HepG2 (cell line): ENCODE data around the gene CIAO2B. TPM values are rescaled to one million over a fixed set of nuclear protein-coding genes. Genes with fewer than 3 reads are reported as not detected.
A peak's percentile ranks its signal among the peaks of the same experiment; 100 is the strongest.

Source experiments
- ATAC-seq: fragments of 200-7000 bp; cut with Tn5 transposase; 3 replicates; pipeline ENCODE4 v1.9.1; 2020; ENCODE audit warnings: mild to moderate bottlenecking, moderate library complexity
- BruUV-seq: library from RNA; stranded (reverse); fragments of 400-500 nt; replicated peaks from 2 replicates; lab custom pipeline; 2021; lab: Mats Ljungman, UMichigan
- CTCF ChIA-PET: fragments of 300-600 bp; formaldehyde crosslinking; extraction: SDS; loops from one replicate; lab custom pipeline; 2021; ENCODE audit warnings: low total read pairs, inconsistent platforms, low intra/inter-chr PET ratio; lab: Yijun Ruan, JAX
- POLR2A ChIA-PET: fragments of 350-600 bp; sonication (Branson Sonifier 250); formaldehyde crosslinking; loops from one replicate; lab custom pipeline; 2020; ENCODE audit warnings: antibody characterized with exemption, inconsistent platforms; lab: Yijun Ruan, JAX
- DNase-seq: peaks from one replicate; pipeline ENCODE4 v3.0.0-alpha.2; 2015; ENCODE audit warnings: low spot score
- FAIRE-seq: peaks from 3 replicates; lab custom pipeline; 2011; peaks lifted over from hg19 to GRCh38; lab: Jason Lieb, UNC
- H2AFZ ChIP-seq: one replicate; pipeline ENCODE4 v1.6.1; 2011; ENCODE audit warnings: low read length, inconsistent platforms
- H3K27ac ChIP-seq: fragments of 300-600 bp; 3 replicates; pipeline ENCODE4 v1.8.0; 2011; ENCODE audit warnings: mixed run types, mild to moderate bottlenecking, mixed read lengths, low read length, inconsistent platforms; ENCODE audit not compliant: insufficient read depth; ENCODE audit errors: extremely low read length
- H3K27me3 ChIP-seq, 2 experiments: fragments of 200-600 bp in 1 of 2; 2 replicates in 1 of 2; 3 replicates in 1 of 2; pipeline versions ENCODE4 v1.6.0 to v1.8.0; 2011; ENCODE audit warnings: low read length in 2 of 2, mild to moderate bottlenecking in 2 of 2, moderate library complexity in 2 of 2, inconsistent platforms in 1 of 2; ENCODE audit not compliant: insufficient read depth in 2 of 2, control insufficient read depth in 1 of 2
- H3K36me3 ChIP-seq, 2 experiments: fragments of 200-600 bp in 1 of 2; replicated peaks in 1 of 2; 2 replicates in 1 of 2; 3 replicates in 1 of 2; pipeline versions ENCODE4 v1.5.1 to v1.8.0; 2011; ENCODE audit warnings: low read length in 2 of 2, inconsistent platforms in 1 of 2; ENCODE audit not compliant: insufficient read depth in 2 of 2, control insufficient read depth in 1 of 2
- H3K4me1 ChIP-seq: 2 replicates; pipeline ENCODE4 v1.5.1; 2012; ENCODE audit warnings: low read length, inconsistent platforms; ENCODE audit not compliant: insufficient read depth
- H3K4me2 ChIP-seq: 2 replicates; pipeline ENCODE4 v1.6.0; 2011; ENCODE audit warnings: low read depth, low read length, inconsistent platforms
- H3K4me3 ChIP-seq, 3 experiments: fragments of 200-600 bp in 1 of 3; sonication (generic), shearing (Covaris generic) in 1 of 3; replicated peaks in 1 of 3; 2 replicates each; pipeline ENCODE4 v1.5.1; 2011 to 2016; ENCODE audit warnings: low read length in 3 of 3, inconsistent platforms in 2 of 3, low read depth in 2 of 3, mild to moderate bottlenecking in 2 of 3, control low read depth in 1 of 3, mixed read lengths in 1 of 3; ENCODE audit not compliant: insufficient read depth in 1 of 3
- H3K79me2 ChIP-seq: one replicate; pipeline ENCODE4 v1.6.1; 2011; ENCODE audit warnings: low read length, inconsistent platforms; ENCODE audit not compliant: insufficient read depth
- H3K9ac ChIP-seq: 2 replicates; pipeline ENCODE4 v1.6.0; 2011; ENCODE audit warnings: mild to moderate bottlenecking, low read depth, low read length, inconsistent platforms; ENCODE audit not compliant: insufficient read depth
- H3K9me3 ChIP-seq: 2 replicates; pipeline ENCODE4 v1.5.1; 2012; ENCODE audit warnings: mild to moderate bottlenecking, low read length
- H4K20me1 ChIP-seq: 2 replicates; pipeline ENCODE4 v1.6.0; 2011; ENCODE audit warnings: inconsistent platforms, mild to moderate bottlenecking, low read length, moderate library complexity; ENCODE audit not compliant: insufficient read depth
- BCL6 ChIP-seq: IDR thresholded peaks from 2 replicates; pipeline ENCODE4 v1.6.1; 2016; ENCODE audit warnings: missing genetic modification reagents, missing compliant biosample characterization
- CENPT ChIP-seq: sonication (generic); formaldehyde crosslinking; IDR thresholded peaks from 2 replicates; pipeline ENCODE4 v1.8.0; 2022; ENCODE audit warnings: low read depth, mild to moderate bottlenecking, moderate library complexity, missing genetic modification reagents
- ELF3 ChIP-seq: IDR thresholded peaks from 2 replicates; pipeline ENCODE4 v1.6.1; 2016; ENCODE audit warnings: missing genetic modification reagents, missing compliant biosample characterization
- GABPA ChIP-seq, 2 experiments: IDR thresholded peaks; 2 replicates each; pipeline ENCODE4 v1.6.1; 2011 to 2016; ENCODE audit warnings: low read depth in 2 of 2, low read length in 1 of 2, missing biosample characterization in 1 of 2, missing genetic modification characterization in 1 of 2
- JUND ChIP-seq: sonication (generic); formaldehyde crosslinking; IDR thresholded peaks from 2 replicates; pipeline ENCODE4 v1.8.0; 2022; ENCODE audit warnings: mild to moderate bottlenecking, missing genetic modification reagents
- KDM1A ChIP-seq: IDR thresholded peaks from 2 replicates; pipeline ENCODE4 v1.6.1; 2016; ENCODE audit warnings: missing compliant biosample characterization
- MAX ChIP-seq: IDR thresholded peaks from 2 replicates; pipeline ENCODE4 v1.6.1; 2012; ENCODE audit warnings: inconsistent platforms
- MEIS2 ChIP-seq: sonication (generic); formaldehyde crosslinking; IDR thresholded peaks from 2 replicates; pipeline ENCODE4 v1.9.0; 2021; ENCODE audit warnings: mild to moderate bottlenecking, missing genetic modification reagents
- SSRP1 ChIP-seq: IDR thresholded peaks from 2 replicates; pipeline ENCODE4 v1.6.1; 2016; ENCODE audit warnings: control low read depth
- ZNF124 ChIP-seq: sonication (generic); formaldehyde crosslinking; IDR thresholded peaks from 2 replicates; pipeline ENCODE4 v1.4.0; 2020; ENCODE audit warnings: missing genetic modification reagents
- ZNF605 ChIP-seq: sonication (generic); formaldehyde crosslinking; IDR thresholded peaks from 2 replicates; pipeline ENCODE4 v1.8.0; 2022; ENCODE audit warnings: mild to moderate bottlenecking, missing genetic modification reagents
- ZNF609 ChIP-seq: sonication (generic); formaldehyde crosslinking; IDR thresholded peaks from 2 replicates; pipeline ENCODE4 v1.4.0; 2020; ENCODE audit warnings: mild to moderate bottlenecking, missing genetic modification reagents, borderline replicate concordance
- ZNF75D ChIP-seq: sonication (generic); formaldehyde crosslinking; IDR thresholded peaks from 2 replicates; pipeline ENCODE4 v1.8.1; 2023; ENCODE audit warnings: missing genetic modification reagents, mild to moderate bottlenecking, borderline replicate concordance
- ZNF879 ChIP-seq: sonication (generic); formaldehyde crosslinking; IDR thresholded peaks from 2 replicates; pipeline ENCODE4 v1.8.1; 2023; ENCODE audit warnings: missing genetic modification reagents
- WGBS: methylation state at CpG from one replicate; pipeline ENCODE4 v1.1.6; 2017; ENCODE audit warnings: low lambda C conversion rate; 5-methylcytosine and 5-hydroxymethylcytosine counted together
- in situ Hi-C: cut with HindIII; loops from 2 replicates; pipeline ENCODE4 v1.10.0; 2017; ENCODE audit warnings: low pct_unique_long_range_greater_than_20kb; ENCODE audit not compliant: extremely low pct_ligation_motif_present
- intact Hi-C: fragments of 100-400 bp; cut with micrococcal nuclease; formaldehyde crosslinking; loops from one replicate; pipeline ENCODE4 v1.10.0; 2022; ENCODE audit not compliant: unreplicated experiment
- polyA plus RNA-seq, 8 experiments: library from polyadenylated mRNA; depleted of rRNA in 3 of 8; stranded (reverse) in 7 of 8; unstranded in 1 of 8; fragments of >200 nt; fragmentation: Illumina TruSeq in 4 of 8; extraction: Trizol in 4 of 8; gene quantifications; 2 replicates each; pipeline versions ENCODE4 v1.2.1 to v1.2.3, GENCODE V29; 2011 to 2016; ENCODE audit warnings: low read depth in 4 of 8, missing spikeins in 1 of 8, mixed read lengths in 1 of 8; ENCODE audit not compliant: insufficient read depth in 1 of 8
- total RNA-seq, 5 experiments: library from RNA; depleted of rRNA; stranded (reverse); fragments of >200 nt; fragmentation: Illumina TruSeq; extraction: Trizol; gene quantifications; 2 replicates each; pipeline ENCODE4 v1.2.3, GENCODE V29; 2016; ENCODE audit warnings: low read depth in 1 of 5
- TF ChIP-seq, protein P1 (sequence below): sonication (generic); formaldehyde crosslinking; IDR thresholded peaks from 2 replicates; pipeline ENCODE4 v1.8.0; 2023; ENCODE audit warnings: mild to moderate bottlenecking, missing genetic modification reagents

The CIAO2B gene
- total and polyA plus RNA-seq, 2 of the 13 experiments (the other 11 are each of a cell fraction or from before 2014, with no cell fraction given) = 157 to 293 TPM

GRCh38 chr16:66925322-66925840, 8.8 kb downstream of the CIAO2B start, which contains the start of gene RRAD (continued):
- TF ChIP-seq ZNF605 = no peak

DNA sequence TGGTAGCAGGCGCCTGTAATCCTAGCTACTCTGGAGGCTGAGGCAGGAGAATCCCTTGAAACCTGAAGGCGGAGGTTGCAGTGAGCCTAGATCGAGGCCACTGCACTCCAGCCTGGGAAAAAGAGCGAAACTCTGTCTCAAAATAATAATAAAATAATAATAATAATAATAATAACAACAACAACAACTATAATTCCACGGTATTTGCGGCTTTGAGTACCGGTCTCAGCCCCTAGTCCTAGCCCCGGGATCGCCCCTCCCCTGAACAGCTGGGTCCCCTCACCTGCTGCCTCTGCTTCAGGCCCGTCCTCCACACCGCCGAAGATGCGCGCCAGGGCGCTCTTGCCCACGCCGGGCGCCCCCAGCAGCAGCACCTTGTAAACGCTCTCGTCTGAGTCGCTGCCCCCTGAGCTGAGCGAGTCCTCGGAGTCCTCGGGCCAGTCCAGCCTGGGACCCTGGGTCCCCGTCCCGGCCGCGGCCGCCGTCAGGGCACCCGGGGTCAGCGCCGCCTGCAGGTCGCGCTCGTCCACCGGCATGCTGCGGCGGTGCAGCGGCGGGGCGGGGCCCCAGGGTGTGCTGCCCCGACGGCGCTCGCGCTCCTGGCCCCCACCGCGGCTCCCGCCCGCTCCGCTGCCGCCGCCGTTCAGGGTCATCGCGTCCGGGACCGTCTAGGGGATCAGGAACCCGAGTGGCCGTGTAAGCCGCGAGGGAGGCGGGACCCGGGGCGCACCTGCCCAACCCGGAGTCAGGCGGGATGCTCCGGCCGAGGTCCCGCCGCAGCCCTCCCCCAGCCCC, 9.5 kb downstream of the CIAO2B start:
- no peak overlapping the region for H2AFZ ChIP-seq
- no peak overlapping the region; the same call in 1 of the 2 replicates for H3K9ac ChIP-seq
- in situ Hi-C loops (no loop called here), intact Hi-C loops (loop anchor here (1.0 kb wide), 1 partner anchor 29 kb away; no protein-coding TSS in a partner anchor)
- no peak overlapping the region for H3K27ac ChIP-seq
- H4K20me1 ChIP-seq = no peaks in the 10 kb centered on the region
- peaks cover 5 to 22% of the 10 kb centered on the region in 2 experiments; a peak in 4 of 5 replicates for H3K27me3 ChIP-seq
- no peak for DNase-seq
- ATAC-seq = peak; percentile 79
- H3K79me2 ChIP-seq = no peaks in the 10 kb centered on the region
- 61% methylated on average over 22 of the region's 72 CpGs for WGBS
- H3K4me1 ChIP-seq = peaks cover 44% of the 10 kb centered on the region
- CTCF ChIA-PET = interaction anchor here (2.6 kb wide), 1 partner anchor 29 kb away, joined by 37 read pairs; no protein-coding TSS in a partner anchor
- no peaks in the 10 kb centered on the region for H3K36me3 ChIP-seq
- POLR2A ChIA-PET = no interaction called here
- H3K4me2 ChIP-seq = peak overlapping the region; percentile 77
- no peak for FAIRE-seq
- no peaks in the 10 kb centered on the region for H3K9me3 ChIP-seq
- no TSS peak for BruUV-seq
- H3K4me3 ChIP-seq = peak overlapping the region; percentile 40 to 73 (median 56); a peak in 4 of 6 replicates
- TF ChIP-seq ZNF124 (no peak), BCL6 (CRISPR knock-in tag) (no peak), ELF3 (CRISPR knock-in tag) (no peak), ZNF879 (no peak), KDM1A (CRISPR knock-in tag) (0 out of 2 replicates have a peak, but pooled peaks have one; percentile 21), MAX (peak; percentile 43; the same call in 1 of the 2 replicates), MEIS2 (CRISPR knock-in tag) (peak; percentile 49; the same call in 1 of the 2 replicates), CENPT (CRISPR knock-in tag) (no peak), JUND (CRISPR knock-in tag) (no peak), ZNF609 (CRISPR knock-in tag) (no peak), SSRP1 (no peak), GABPA (IDR thresholded peaks at IDR 0.05; ENCODE audit: low read depth, low read length) (no peak), GABPA (CRISPR knock-in tag; IDR thresholded peaks at IDR 0.05; ENCODE audit: low read depth) (no peak), ZNF75D (CRISPR knock-in tag) (no peak)
- TF ChIP-seq, protein P1, sequence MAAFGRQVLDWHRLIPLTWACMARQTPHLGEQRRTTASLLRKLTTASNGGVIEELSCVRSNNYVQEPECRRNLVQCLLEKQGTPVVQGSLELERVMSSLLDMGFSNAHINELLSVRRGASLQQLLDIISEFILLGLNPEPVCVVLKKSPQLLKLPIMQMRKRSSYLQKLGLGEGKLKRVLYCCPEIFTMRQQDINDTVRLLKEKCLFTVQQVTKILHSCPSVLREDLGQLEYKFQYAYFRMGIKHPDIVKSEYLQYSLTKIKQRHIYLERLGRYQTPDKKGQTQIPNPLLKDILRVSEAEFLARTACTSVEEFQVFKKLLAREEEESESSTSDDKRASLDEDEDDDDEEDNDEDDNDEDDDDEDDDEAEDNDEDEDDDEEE (CRISPR knock-in tag) = peak; percentile 53; the same call in 1 of the 2 replicates
